GM12892 (cell line): ENCODE results near the gene DAB2.

Experiments
- POLR2A ChIP-seq: IDR thresholded peaks from 2 replicates; pipeline ENCODE4 v1.6.1; 2011; ENCODE audit warnings: low read depth, low read length, control low read depth
- POLR2AphosphoS5 ChIP-seq: IDR thresholded peaks from 2 replicates; pipeline ENCODE4 v1.6.1; 2011; ENCODE audit warnings: low read depth, low read length, control low read depth
- TAF1 ChIP-seq: IDR thresholded peaks from 2 replicates; pipeline ENCODE4 v1.6.1; 2011; ENCODE audit warnings: low read depth, mild to moderate bottlenecking, control low read depth, low read length, borderline replicate concordance

DNA sequence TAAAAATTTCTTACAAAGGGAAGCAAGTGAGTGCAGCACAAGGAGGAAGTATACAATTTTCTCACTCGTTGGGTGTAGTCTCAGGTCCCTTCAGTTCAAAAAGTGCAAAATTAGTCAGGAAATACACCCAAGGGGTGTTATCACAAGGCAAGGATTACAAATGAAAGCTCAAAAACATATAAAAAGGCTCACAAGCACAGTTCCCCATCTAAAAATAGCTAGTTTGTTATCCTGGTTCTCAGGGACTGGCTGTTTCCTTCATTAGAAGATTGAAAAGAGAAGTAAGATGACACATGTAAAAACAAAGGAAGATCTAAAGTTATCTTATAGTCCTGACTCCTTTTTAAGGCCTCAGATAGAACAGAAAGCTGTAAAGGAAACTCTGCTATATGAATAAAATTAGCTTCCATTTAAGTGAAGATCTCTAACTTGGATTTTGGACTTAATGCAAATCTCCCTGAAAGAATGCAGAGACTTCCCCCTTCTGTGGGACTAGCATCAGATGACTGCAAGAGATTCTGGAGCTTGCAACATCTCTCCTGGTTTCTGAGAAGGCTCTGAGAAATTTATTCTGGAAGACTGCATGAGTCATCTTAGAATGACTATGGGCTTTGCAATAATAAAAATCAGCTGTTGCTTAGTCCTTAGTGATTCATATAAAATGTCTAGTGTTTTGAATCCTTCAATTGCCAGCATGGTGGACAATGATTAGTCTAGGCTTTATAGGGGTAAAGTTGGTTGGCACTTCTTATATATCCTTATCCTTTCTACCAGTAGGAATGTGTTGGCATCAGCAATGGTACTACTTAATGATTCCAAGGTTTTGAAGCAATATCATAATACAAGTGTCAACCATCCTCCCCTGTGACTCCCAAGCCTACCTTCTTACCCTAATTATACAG is 25.4 kb downstream of the DAB2 start:
- TF ChIP-seq POLR2A (no peak), TAF1 (no peak), POLR2AphosphoS5 (no peak)
